PFSK-1 (cell line): Measurements from ENCODE around the gene NOC2L.

Experiments
- FOXP2 ChIP-seq: optimal IDR thresholded peaks from 2 replicates; pipeline ENCODE3; 2011; ENCODE audit warnings: borderline replicate concordance, control low read depth, inconsistent platforms; ENCODE audit not compliant: insufficient read depth; ENCODE audit errors: extremely low read length, extremely low read depth
- POLR2AphosphoS5 ChIP-seq: IDR thresholded peaks from 2 replicates; pipeline ENCODE4 v1.6.1; 2012; ENCODE audit warnings: low read depth, mild to moderate bottlenecking, control low read depth, low read length, moderate library complexity
- SIN3A ChIP-seq: IDR thresholded peaks from 2 replicates; pipeline ENCODE4 v1.6.1; 2012; ENCODE audit warnings: mild to moderate bottlenecking, low read length, moderate library complexity, borderline replicate concordance; ENCODE audit not compliant: insufficient read depth
- TAF1 ChIP-seq: IDR thresholded peaks from 2 replicates; pipeline ENCODE4 v1.6.1; 2012; ENCODE audit warnings: low read length, control low read depth, borderline replicate concordance; ENCODE audit not compliant: insufficient read depth
- TF ChIP-seq, protein P1 (sequence below), 2 experiments: IDR thresholded peaks; 2 replicates each; pipeline versions ENCODE4 v1.6.1 to v1.8.0; 2011 to 2012; ENCODE audit warnings: low read depth in 2 of 2, low read length in 2 of 2, control low read depth in 1 of 2, inconsistent platforms in 1 of 2, mild to moderate bottlenecking in 1 of 2, moderate library complexity in 1 of 2; ENCODE audit not compliant: insufficient read depth in 1 of 2

NOC2L gene

DNA sequence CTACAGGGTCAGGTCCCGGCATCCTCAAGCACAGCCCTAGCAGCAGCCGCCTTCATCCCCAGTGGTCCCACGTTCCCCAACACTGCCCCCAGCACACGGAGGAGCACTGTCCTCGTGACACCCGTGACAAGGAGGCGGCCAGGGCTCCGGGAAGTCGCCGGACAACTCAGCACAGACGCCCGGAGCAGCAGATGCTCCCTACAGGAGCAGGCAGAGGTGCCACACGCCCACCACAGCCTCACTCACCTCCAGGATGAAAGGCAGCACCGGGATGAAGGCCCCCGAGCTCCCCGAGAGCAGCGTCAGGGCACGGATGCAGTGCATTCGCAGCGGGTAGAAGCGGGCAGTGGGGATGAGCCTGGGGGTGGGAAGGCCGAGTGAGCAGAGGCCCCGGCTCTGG lies 8.2 kb downstream of the NOC2L start:
- TF ChIP-seq, protein P1, sequence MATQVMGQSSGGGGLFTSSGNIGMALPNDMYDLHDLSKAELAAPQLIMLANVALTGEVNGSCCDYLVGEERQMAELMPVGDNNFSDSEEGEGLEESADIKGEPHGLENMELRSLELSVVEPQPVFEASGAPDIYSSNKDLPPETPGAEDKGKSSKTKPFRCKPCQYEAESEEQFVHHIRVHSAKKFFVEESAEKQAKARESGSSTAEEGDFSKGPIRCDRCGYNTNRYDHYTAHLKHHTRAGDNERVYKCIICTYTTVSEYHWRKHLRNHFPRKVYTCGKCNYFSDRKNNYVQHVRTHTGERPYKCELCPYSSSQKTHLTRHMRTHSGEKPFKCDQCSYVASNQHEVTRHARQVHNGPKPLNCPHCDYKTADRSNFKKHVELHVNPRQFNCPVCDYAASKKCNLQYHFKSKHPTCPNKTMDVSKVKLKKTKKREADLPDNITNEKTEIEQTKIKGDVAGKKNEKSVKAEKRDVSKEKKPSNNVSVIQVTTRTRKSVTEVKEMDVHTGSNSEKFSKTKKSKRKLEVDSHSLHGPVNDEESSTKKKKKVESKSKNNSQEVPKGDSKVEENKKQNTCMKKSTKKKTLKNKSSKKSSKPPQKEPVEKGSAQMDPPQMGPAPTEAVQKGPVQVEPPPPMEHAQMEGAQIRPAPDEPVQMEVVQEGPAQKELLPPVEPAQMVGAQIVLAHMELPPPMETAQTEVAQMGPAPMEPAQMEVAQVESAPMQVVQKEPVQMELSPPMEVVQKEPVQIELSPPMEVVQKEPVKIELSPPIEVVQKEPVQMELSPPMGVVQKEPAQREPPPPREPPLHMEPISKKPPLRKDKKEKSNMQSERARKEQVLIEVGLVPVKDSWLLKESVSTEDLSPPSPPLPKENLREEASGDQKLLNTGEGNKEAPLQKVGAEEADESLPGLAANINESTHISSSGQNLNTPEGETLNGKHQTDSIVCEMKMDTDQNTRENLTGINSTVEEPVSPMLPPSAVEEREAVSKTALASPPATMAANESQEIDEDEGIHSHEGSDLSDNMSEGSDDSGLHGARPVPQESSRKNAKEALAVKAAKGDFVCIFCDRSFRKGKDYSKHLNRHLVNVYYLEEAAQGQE (IDR thresholded peaks at IDR 0.05; ENCODE audit: insufficient read depth in 1 of 2, low read depth in 2 of 2, low read length in 2 of 2), result no peak
- TF ChIP-seq POLR2AphosphoS5, result no peak
- no peak for TF ChIP-seq SIN3A
- TF ChIP-seq TAF1, result no peak
- no peak for TF ChIP-seq FOXP2

DNA sequence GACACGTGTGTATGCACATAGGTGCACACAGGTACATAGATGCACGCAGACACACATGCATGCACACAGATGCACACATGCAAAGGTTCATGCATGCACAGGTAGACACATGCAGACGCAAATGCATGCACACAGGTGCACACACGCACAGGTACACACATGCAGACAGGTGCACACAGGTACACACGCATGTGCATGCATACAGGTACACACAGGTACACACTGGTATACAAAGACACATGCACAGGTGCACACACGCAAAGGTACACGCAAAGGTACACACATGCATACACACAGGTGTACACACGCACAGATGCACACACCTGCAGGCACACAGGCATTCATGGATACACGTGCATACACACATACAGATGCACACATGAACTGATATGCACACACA lies 8.8 kb downstream of the NOC2L start:
- TF ChIP-seq TAF1 (no peak), SIN3A (no peak), FOXP2 (no peak), POLR2AphosphoS5 (no peak)
- TF ChIP-seq, protein P1 (IDR thresholded peaks at IDR 0.05; ENCODE audit: insufficient read depth in 1 of 2, low read depth in 2 of 2, low read length in 2 of 2), result no peak

DNA sequence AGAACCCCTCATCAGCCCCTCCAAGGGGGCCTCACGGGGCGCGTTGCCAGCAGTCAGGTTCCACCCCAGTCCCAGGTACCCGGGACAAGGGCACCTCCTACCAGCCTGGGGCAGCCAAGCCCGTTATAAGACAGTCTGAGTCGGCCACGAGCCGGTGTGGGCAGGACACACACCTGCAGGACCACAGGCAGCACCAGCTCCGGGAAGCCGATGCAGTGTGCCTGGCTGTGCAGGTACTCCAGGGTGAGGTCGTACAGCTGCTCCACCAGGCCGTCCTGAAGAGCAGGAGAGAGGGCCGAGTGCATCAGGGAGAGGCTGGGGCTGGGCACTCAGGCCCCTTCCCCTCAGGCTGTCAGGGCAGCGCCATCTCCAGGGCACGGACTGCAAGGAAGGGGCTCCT lies 11.1 kb downstream of the NOC2L start:
- TF ChIP-seq, protein P1 (IDR thresholded peaks at IDR 0.05; ENCODE audit: insufficient read depth in 1 of 2, low read depth in 2 of 2, low read length in 2 of 2), result no peak
- TF ChIP-seq FOXP2 (no peak), TAF1 (no peak), SIN3A (no peak), POLR2AphosphoS5 (no peak)

DNA sequence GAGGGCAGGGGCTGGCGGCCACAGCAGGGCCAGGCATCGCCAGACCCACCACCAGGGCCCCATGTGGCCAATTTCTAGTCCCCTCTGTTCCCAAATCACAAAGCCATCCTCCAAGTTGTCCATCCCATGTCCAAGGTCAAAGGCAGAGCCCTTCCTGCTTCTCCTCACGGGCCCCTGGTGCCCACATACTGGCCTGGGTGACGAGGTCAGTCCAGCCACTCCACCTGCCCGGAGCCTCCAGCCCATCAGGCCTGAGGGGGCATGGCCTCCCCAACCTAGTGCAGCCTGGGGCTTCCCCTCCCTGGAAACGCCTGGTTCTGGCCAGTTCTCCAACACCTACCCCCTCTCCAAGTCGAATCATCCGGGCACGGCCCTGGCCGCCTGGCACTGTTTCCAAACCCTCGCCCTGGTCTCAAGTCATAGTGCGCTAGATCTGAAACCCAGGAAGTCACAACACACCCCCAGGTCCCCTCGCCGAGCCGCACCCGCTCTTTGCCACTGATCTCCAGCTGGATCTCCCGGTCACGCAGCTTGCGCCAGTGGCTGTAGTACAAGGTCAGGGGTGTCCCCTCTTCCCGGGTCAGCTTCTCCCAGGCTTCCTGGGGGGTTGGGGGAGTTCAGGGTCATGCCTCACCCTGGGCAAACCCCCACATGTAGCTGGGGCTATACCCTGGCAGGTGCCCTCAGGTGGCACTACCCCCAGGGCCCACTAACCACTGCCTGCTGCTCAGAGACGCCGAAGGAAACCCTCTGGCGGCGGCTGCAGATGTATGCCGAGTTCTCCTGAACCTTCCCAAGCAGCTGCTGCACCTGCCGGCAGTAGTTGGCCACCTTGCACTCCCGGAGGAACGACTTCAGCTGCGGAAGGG lies 13.1 kb downstream of the NOC2L start:
- TF ChIP-seq TAF1, result no peak
- no peak for TF ChIP-seq FOXP2
- TF ChIP-seq SIN3A, result no peak
- no peak for TF ChIP-seq POLR2AphosphoS5
- TF ChIP-seq, protein P1 (IDR thresholded peaks at IDR 0.05; ENCODE audit: insufficient read depth in 1 of 2, low read depth in 2 of 2, low read length in 2 of 2), result no peak
